Activated CD4-positive, alpha-beta T cell treated with anti-CD3 and anti-CD28 coated beads, Interleukin-2, amount 10 ng/mL, durations not matched to agents 7 days and 5 days (primary cell): ENCODE data around the gene TMED4. TPM values are rescaled to one million over a fixed set of nuclear protein-coding genes. Genes with fewer than 3 reads are reported as not detected.

Experiments used
- CTCF ChIA-PET: fragments of 350-600 bp; sonication (Branson Sonifier 250); formaldehyde crosslinking; loops from one replicate; lab custom pipeline; 2021; ENCODE audit warnings: antibody characterized with exemption; lab: Charles Lee
- POLR2A ChIA-PET: fragments of 350-600 bp; sonication (Branson Sonifier 250); formaldehyde crosslinking; loops from one replicate; lab custom pipeline; 2021; ENCODE audit warnings: antibody characterized with exemption; lab: Charles Lee
- DNase-seq: peaks from one replicate; pipeline ENCODE4 v3.0.0-alpha.2; 2020
- H3K27ac Mint-ChIP-seq: one replicate; pipeline ENCODE4 v1.8.0; 2021; ENCODE audit warnings: mild to moderate bottlenecking, moderate library complexity, mixed read lengths
- H3K27me3 Mint-ChIP-seq: one replicate; pipeline ENCODE4 v1.8.0; 2021; ENCODE audit warnings: mixed read lengths
- H3K36me3 Mint-ChIP-seq: one replicate; pipeline ENCODE4 v1.8.0; 2021; ENCODE audit warnings: low read depth, mixed read lengths
- H3K4me1 Mint-ChIP-seq: one replicate; pipeline ENCODE4 v1.8.0; 2021; ENCODE audit warnings: mixed read lengths
- H3K4me3 Mint-ChIP-seq: one replicate; pipeline ENCODE4 v1.8.0; 2021; ENCODE audit warnings: mild to moderate bottlenecking, moderate library complexity, mixed read lengths
- H3K9me3 Mint-ChIP-seq: one replicate; pipeline ENCODE4 v1.8.0; 2021; ENCODE audit warnings: mixed read lengths
- total RNA-seq, 2 experiments: library from RNA; stranded (reverse); gene quantifications; one replicate each; pipeline ENCODE4 v1.2.3, GENCODE V29; 2021

The TMED4 gene
- total RNA-seq, 2 experiments from 2014 or later = 78.1 to 78.3 TPM

DNA sequence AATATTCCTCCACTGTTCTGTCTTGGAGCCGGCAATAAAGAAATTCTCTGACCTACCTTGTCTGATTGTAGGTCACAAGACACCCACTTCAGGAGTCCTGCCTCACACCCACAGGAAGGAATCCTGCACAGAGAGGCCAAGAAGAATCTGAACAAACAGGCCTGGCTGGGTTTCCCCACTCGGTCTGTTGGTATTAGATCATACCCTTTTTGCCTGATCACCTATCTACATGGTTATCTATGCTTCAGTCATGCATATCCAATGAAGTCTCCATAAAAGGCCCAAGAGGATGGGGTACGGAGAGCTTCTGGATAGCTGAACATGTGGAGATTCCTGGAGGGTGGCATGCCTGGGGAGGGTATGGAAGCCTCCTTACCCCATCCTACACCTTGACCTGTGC is 36.7 kb upstream of the TMED4 start:
- no peaks in the 10 kb centered on the region for H3K9me3 Mint-ChIP-seq
- peaks cover 51% of the 10 kb centered on the region for H3K36me3 Mint-ChIP-seq
- no peak overlapping the region for H3K4me3 Mint-ChIP-seq

DNA sequence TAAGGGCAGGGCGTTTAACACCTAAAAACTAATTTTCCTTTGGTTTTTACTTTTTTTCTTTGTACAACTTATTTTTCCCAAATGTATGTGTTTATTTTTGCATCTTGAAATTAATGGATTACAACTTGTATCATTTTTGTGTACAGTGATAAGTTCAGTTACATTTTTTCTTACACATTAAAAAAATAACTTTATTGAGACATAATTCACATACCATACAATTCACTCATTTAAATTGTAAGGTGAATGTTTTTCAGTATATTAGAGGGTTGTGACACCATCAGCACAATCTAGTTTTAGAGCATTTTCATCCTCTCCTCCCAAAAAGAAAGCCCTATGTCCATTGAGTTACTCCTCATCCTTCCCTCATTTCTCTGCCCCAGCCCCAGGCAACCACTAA is 36.0 kb upstream of the TMED4 start:
- POLR2A ChIA-PET = no interaction called here
- H3K4me3 Mint-ChIP-seq = no peak overlapping the region

More for the DNA sequence above, 36.7 kb upstream of the TMED4 start:
- peak overlapping the region; percentile 83 for H3K27ac Mint-ChIP-seq
- ChIA-PET POLR2A (no interaction called here), CTCF (interaction anchor here (0.9 to 1.1 kb wide), 2 partner anchors 12 to 16 kb away, joined by 3 to 5 read pairs; partner anchors contain the start of gene OGDH)
- no peak for DNase-seq
- peaks cover 88% of the 10 kb centered on the region for H3K4me1 Mint-ChIP-seq
- H3K27me3 Mint-ChIP-seq = no peaks in the 10 kb centered on the region

DNA sequence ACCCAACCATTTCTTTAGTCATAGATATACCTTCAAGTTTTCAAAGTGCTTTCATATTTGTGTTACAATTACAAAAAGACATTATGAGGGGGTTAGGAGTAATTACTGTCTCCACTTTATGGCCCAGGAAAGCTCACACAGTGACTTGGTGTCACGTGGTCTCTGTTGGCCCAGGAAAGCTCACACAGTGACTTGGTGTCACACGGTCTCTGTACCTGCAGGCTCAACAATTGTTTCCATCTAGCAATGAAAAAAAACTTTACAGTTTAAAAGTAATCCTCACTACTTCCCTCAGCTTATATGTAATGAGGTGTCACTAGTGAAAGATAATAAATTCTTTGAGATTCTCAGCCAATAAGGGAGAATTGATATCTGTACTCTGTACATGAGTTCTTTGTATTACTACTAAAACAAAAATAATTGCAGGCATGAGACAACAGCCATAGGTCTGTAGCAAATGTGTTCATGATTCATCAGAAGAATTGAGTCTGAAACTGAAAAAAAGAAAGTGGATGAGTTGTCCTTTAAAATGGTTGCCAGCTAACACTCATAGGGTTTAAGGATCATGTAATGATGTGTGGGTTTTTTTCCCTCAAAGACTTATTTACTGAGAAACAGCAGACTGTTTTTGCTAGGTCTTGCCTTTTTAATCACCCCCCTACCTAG is 35.3 kb upstream of the TMED4 start:
- Mint-ChIP-seq H3K36me3 (peaks cover 40% of the 10 kb centered on the region), H3K9me3 (no peaks in the 10 kb centered on the region), H3K27me3 (no peaks in the 10 kb centered on the region), H3K4me1 (peaks cover 79% of the 10 kb centered on the region), H3K27ac (peak overlapping the region; percentile 83), H3K4me3 (no peak overlapping the region)
- DNase-seq = no peak
- ChIA-PET CTCF (interaction anchor here (1.3 to 1.4 kb wide), 2 partner anchors 11 to 14 kb away, joined by 4 read pairs; partner anchors contain the start of gene OGDH), POLR2A (no interaction called here)

More for the DNA sequence above, 36.0 kb upstream of the TMED4 start:
- Mint-ChIP-seq H3K27me3 (no peaks in the 10 kb centered on the region), H3K36me3 (peaks cover 46% of the 10 kb centered on the region), H3K9me3 (no peaks in the 10 kb centered on the region), H3K27ac (peak overlapping the region; percentile 83), H3K4me1 (peaks cover 85% of the 10 kb centered on the region)
- CTCF ChIA-PET = interaction anchor here (1.1 kb wide), 1 partner anchor 12 kb away, joined by 3 read pairs; the partner anchor contains the start of gene OGDH
- no peak for DNase-seq

DNA sequence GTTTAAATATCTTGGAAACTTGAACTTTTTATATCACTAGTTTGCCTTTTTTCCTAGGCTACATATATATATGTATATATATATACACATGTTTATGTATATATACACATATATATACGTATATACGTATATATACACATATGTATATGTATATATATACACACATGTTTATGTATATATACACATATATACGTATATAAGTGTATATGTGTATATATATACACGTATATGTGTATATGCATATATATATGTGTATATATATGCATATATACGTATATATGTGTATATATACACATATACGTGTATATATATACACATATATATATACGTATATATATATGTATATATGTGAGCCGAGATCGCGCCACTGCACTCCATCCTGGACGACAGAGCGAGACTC is 34.5 kb upstream of the TMED4 start:
- Mint-ChIP-seq H3K36me3 (peaks cover 41% of the 10 kb centered on the region), H3K9me3 (no peaks in the 10 kb centered on the region), H3K27me3 (no peaks in the 10 kb centered on the region), H3K27ac (no peak overlapping the region), H3K4me3 (no peak overlapping the region), H3K4me1 (peaks cover 76% of the 10 kb centered on the region)
- POLR2A ChIA-PET = no interaction called here
- DNase-seq = no peak
- CTCF ChIA-PET = interaction anchor here (1.0 to 1.4 kb wide), 4 partner anchors 10 to 568 kb away, joined by 3 to 5 read pairs (median 4); partner anchors contain the start of gene OGDH

DNA sequence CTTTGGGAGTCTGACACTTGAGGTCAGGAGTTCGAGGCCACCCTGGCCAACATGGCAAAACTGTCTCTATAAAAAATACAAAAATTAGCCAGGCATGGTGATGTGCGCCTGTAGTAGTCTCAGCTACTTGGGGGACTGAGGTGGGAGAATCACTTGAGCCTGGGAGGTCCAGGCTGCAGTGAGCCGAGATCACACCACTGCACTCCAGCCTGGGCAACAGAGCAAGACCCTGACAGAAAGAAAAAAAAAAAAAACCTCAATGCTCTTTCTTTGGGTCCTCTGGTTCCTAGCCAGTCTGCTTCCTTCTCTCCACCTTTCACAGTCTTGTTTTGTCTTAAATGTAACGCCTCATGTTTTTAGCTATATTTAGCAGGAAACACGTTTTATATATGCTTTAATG is 33.8 kb upstream of the TMED4 start:
- ChIA-PET CTCF (interaction anchor here (1.0 to 1.3 kb wide), 2 partner anchors 12 to 568 kb away, joined by 3 to 5 read pairs; no protein-coding TSS in a partner anchor), POLR2A (no interaction called here)
- H3K4me3 Mint-ChIP-seq = no peak overlapping the region
- peaks cover 35% of the 10 kb centered on the region for H3K36me3 Mint-ChIP-seq
- H3K27me3 Mint-ChIP-seq = no peaks in the 10 kb centered on the region
- peak overlapping the region; percentile 76 for H3K27ac Mint-ChIP-seq
- H3K9me3 Mint-ChIP-seq = no peaks in the 10 kb centered on the region
- no peak for DNase-seq
- H3K4me1 Mint-ChIP-seq = peaks cover 69% of the 10 kb centered on the region

DNA sequence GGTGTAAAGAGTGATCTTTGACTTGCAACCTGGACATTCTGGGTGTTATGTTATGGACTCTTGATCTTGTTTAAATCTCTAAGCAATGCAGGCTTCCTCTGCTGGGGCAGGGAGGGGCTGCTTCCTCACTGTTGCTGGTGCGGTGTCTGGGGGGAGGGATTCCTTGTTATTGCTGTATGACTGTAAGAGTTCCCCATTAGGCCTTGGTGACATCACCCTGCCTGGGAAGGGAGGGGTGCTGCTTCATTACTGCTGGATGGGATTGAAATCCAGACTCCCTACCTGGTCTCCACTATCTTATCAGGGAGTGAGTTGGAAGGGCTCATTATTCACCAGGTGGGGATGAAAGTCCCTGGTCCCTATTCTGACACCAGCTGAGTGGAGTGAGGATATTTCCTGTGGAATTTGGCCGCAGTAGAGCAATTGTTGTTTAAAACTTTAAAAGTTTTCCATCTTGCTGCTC is 33.1 kb upstream of the TMED4 start:
- Mint-ChIP-seq H3K4me1 (peaks cover 63% of the 10 kb centered on the region), H3K36me3 (peaks cover 33% of the 10 kb centered on the region), H3K27ac (peak overlapping the region; percentile 76), H3K4me3 (no peak overlapping the region), H3K9me3 (no peaks in the 10 kb centered on the region), H3K27me3 (no peaks in the 10 kb centered on the region)
- POLR2A ChIA-PET = no interaction called here
- no peak for DNase-seq
- CTCF ChIA-PET = no interaction called here

- Mint-ChIP-seq H3K27me3 (no peaks in the 10 kb centered on the region), H3K36me3 (peaks cover 21% of the 10 kb centered on the region), H3K4me3 (no peak overlapping the region), H3K9me3 (no peaks in the 10 kb centered on the region), H3K27ac (peak overlapping the region; percentile 68), H3K4me1 (peaks cover 62% of the 10 kb centered on the region)
- ChIA-PET CTCF (interaction anchor here (0.6 to 1.4 kb wide), 5 partner anchors 12 to 364 kb away, joined by 3 to 5 read pairs (median 4); no protein-coding TSS in a partner anchor), POLR2A (interaction anchor here (0.7 kb wide), 1 partner anchor 1099 kb away, joined by 4 read pairs; no protein-coding TSS in a partner anchor)
- no peak for DNase-seq
Observed at GRCh38 chr7:44609829-44610228, 27.8 kb upstream of the TMED4 start.

- Mint-ChIP-seq H3K36me3 (peaks cover 16% of the 10 kb centered on the region), H3K4me3 (peak overlapping the region; percentile 56), H3K4me1 (peaks cover 55% of the 10 kb centered on the region), H3K27ac (peak overlapping the region; percentile 71), H3K9me3 (no peaks in the 10 kb centered on the region), H3K27me3 (peaks cover under 1% of the 10 kb centered on the region)
- ChIA-PET CTCF (interaction anchor here (0.6 to 2.6 kb wide), 5 partner anchors 12 to 342 kb away, joined by 3 to 17 read pairs (median 5); no protein-coding TSS in a partner anchor), POLR2A (interaction anchor here (0.7 kb wide), 1 partner anchor 1098 kb away, joined by 4 read pairs; no protein-coding TSS in a partner anchor)
- DNase-seq = peak; percentile 22
Observed at GRCh38 chr7:44608916-44609648, 27.1 kb upstream of the TMED4 start.

DNA sequence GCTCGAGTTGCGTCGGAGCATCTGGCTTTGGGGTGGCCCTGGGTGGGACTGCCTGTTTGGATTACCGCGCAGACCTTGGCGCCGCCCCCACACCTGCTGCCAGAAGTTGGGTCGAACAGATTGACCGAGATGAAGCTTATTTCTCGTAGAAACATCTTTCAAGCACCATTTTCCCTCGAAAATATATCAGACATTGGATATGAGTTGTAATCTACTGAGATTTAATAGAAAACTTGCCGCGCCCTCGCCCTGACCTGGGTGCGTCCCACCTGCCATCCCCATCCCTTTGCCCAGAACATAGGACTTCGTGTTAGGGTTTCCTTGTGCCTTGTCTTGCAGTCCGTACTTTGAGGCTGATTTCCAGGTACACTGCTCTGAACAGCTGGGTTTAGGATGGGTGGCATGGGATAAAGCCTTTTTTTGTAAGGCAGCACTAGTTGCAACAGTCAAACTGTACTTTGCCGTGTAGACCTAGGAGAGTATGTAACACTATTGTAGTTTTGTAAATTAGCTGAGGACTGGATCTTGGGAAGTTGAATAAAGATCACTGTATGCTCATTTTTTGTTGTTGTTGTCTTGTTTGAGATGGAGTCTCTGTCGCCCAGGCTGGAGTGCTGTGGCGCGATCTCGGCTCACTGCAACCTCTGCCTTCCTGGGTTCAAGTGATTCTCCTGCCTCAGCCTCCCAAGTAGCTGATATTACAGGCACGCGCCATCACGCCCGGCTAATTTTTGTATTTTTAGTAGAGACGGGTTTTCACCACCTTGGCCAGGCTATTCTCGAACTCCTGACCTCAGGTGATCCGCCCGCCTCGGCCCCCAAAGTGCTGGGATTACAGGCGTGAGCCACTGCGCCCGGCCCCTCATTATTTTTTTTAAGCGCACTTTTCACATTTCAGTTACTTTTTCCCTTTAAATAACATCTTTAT is 25.4 kb upstream of the TMED4 start:
- DNase-seq = no peak
- ChIA-PET POLR2A (interaction anchor here (0.8 to 1.2 kb wide), 3 partner anchors 26 to 241 kb away, joined by 3 read pairs; partner anchors contain the start of gene TMED4), CTCF (interaction anchor here (0.8 to 3.7 kb wide), 9 partner anchors 10 to 298 kb away, joined by 3 to 17 read pairs (median 4); partner anchors contain the start of gene TMED4)
- Mint-ChIP-seq H3K27ac (peak overlapping the region; percentile 99), H3K36me3 (peaks cover 16% of the 10 kb centered on the region), H3K4me1 (peaks cover 51% of the 10 kb centered on the region), H3K4me3 (peak overlapping the region; percentile 91), H3K27me3 (peaks cover 3% of the 10 kb centered on the region), H3K9me3 (no peaks in the 10 kb centered on the region)

- Mint-ChIP-seq H3K4me1 (peaks cover 45% of the 10 kb centered on the region), H3K27me3 (peaks cover 3% of the 10 kb centered on the region), H3K27ac (peak within 1 kb of the TSS; percentile 99), H3K36me3 (peaks cover 12% of the 10 kb centered on the region), H3K9me3 (no peaks in the 10 kb centered on the region), H3K4me3 (peak within 1 kb of the TSS; percentile 91)
- ChIA-PET CTCF (interaction anchor here (0.8 to 3.7 kb wide), 12 partner anchors 10 to 299 kb away, joined by 3 to 17 read pairs (median 4); partner anchors contain the start of gene TMED4), POLR2A (interaction anchor here (0.6 to 1.2 kb wide), 7 partner anchors 25 to 242 kb away, joined by 3 to 5 read pairs (median 3); partner anchors contain the start of gene TMED4)
- DNase-seq = peak; percentile 100
Observed at GRCh38 chr7:44606341-44607140, 24.5 kb upstream of the TMED4 start, which contains the start of gene OGDH. Gene OGDH, plus strand, starts transcription at chr7:44606627. Its CDS starts 17,717 bp downstream, at chr7:44624344.

DNA sequence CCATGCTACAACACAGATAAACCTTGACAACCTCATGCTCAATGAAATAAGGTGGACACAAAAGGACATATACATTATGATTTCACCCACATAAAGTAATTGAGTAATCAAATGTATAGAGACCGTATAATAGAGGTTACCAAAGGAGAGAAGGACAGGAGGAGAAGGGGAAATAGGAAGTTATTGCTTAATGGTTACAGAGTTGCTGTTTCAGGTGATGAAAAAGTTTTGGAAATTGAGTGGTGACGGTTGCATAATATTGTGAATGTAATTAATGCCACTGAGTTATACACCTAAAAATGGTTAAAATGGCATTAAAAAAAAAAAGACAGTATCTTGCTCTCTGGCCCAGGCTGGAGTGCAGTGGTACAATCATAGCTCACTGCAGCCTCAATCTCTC is 22.9 kb upstream of the TMED4 start:
- Mint-ChIP-seq H3K4me3 (peak overlapping the region; percentile 8), H3K36me3 (peaks cover 12% of the 10 kb centered on the region), H3K4me1 (peaks cover 42% of the 10 kb centered on the region), H3K27ac (no peak overlapping the region), H3K9me3 (no peaks in the 10 kb centered on the region), H3K27me3 (peaks cover 3% of the 10 kb centered on the region)
- ChIA-PET POLR2A (interaction anchor here (0.6 kb wide), 1 partner anchor 35 kb away, joined by 7 read pairs; no protein-coding TSS in a partner anchor), CTCF (interaction anchor here (3.7 kb wide), 1 partner anchor 34 kb away, joined by 12 read pairs; no protein-coding TSS in a partner anchor)
- no peak for DNase-seq
